K562 (cell line): ENCODE results near the gene MAP2K4. TPM values are rescaled to one million over a fixed set of nuclear protein-coding genes. Genes with fewer than 3 reads are reported as not detected.

Experiments used
- ATAC-seq: fragments of 200-7000 bp; cut with Tn5 transposase; 3 replicates; pipeline ENCODE4 v1.9.1; 2020; ENCODE audit warnings: moderate library complexity
- BruUV-seq: library from RNA; stranded (reverse); fragments of 400-500 nt; replicated peaks from 2 replicates; lab custom pipeline; 2021; lab: Mats Ljungman, UMichigan
- CTCF ChIA-PET: fragments of 300-600 bp; formaldehyde crosslinking; extraction: SDS; loops from one replicate; lab custom pipeline; 2021; ENCODE audit warnings: low intra/inter-chr PET ratio; lab: Yijun Ruan, JAX
- POLR2A ChIA-PET: fragments of 300-600, 350-650 bp; sonication (Branson Sonifier 250); formaldehyde crosslinking; extraction: SDS; loops from one replicate; lab custom pipeline; 2021; ENCODE audit warnings: antibody characterized with exemption, inconsistent platforms; lab: Yijun Ruan, JAX
- DNase-seq, 4 experiments: peaks; one replicate each; pipeline versions ENCODE4 v3.0.0 to v3.0.0-alpha.2; 2011 to 2018; ENCODE audit warnings: low spot score in 3 of 4, mixed read lengths in 3 of 4; ENCODE audit errors: extremely low read depth in 1 of 4
- FAIRE-seq: peaks from 2 replicates; lab custom pipeline; 2011; peaks lifted over from hg19 to GRCh38; lab: Jason Lieb, UNC
- H2AFZ ChIP-seq: 2 replicates; pipeline ENCODE4 v1.6.0; 2011; ENCODE audit warnings: low read depth, low read length, control low read depth, inconsistent platforms
- H3K27ac ChIP-seq: fragments of 200-600 bp; 3 replicates; pipeline ENCODE4 v1.8.0; 2011; ENCODE audit warnings: low read depth, mild to moderate bottlenecking, control low read depth, inconsistent platforms, low read length, moderate library complexity, mixed read lengths; ENCODE audit errors: extremely low read depth
- H3K27me3 ChIP-seq, 2 experiments: fragments of 300-600 bp in 1 of 2; 2 replicates in 1 of 2; 3 replicates in 1 of 2; pipeline versions ENCODE4 v1.6.0 to v1.8.0; 2011; ENCODE audit warnings: inconsistent platforms in 2 of 2, low read length in 2 of 2, mild to moderate bottlenecking in 1 of 2, mixed read lengths in 1 of 2, moderate library complexity in 1 of 2; ENCODE audit not compliant: control insufficient read depth in 2 of 2, insufficient read depth in 2 of 2
- H3K36me3 ChIP-seq: fragments of 300-600 bp; 3 replicates; pipeline ENCODE4 v1.8.0; 2011; ENCODE audit warnings: mild to moderate bottlenecking, low read length, inconsistent platforms; ENCODE audit not compliant: control insufficient read depth, insufficient read depth
- H3K4me1 ChIP-seq, 2 experiments: fragments of 200-600 bp in 1 of 2; replicated peaks in 1 of 2; 2 replicates in 1 of 2; 3 replicates in 1 of 2; pipeline versions ENCODE4 v1.5.1 to v1.8.0; 2011; ENCODE audit warnings: inconsistent platforms in 2 of 2, low read length in 2 of 2, mild to moderate bottlenecking in 1 of 2, mixed read lengths in 1 of 2, moderate library complexity in 1 of 2; ENCODE audit not compliant: control insufficient read depth in 2 of 2, insufficient read depth in 2 of 2
- H3K4me2 ChIP-seq: 2 replicates; pipeline ENCODE4 v1.6.1; 2011; ENCODE audit warnings: low read length, control low read depth, inconsistent platforms, mixed read lengths; ENCODE audit not compliant: insufficient read depth
- H3K4me3 ChIP-seq: fragments of 200-600 bp; sonication (generic), shearing (Covaris generic); 2 replicates; pipeline ENCODE4 v1.5.1; 2016; ENCODE audit warnings: control low read depth, inconsistent platforms
- H3K79me2 ChIP-seq: fragments of 200-600 bp; 3 replicates; pipeline ENCODE4 v1.8.0; 2011; ENCODE audit warnings: low read length, inconsistent platforms; ENCODE audit not compliant: control insufficient read depth, insufficient read depth
- H3K9ac ChIP-seq, 2 experiments: 2 replicates each; pipeline versions ENCODE4 v1.6.0 to v1.6.1; 2011; ENCODE audit warnings: low read depth in 2 of 2, low read length in 2 of 2, control low read depth in 1 of 2, inconsistent platforms in 1 of 2, mild to moderate bottlenecking in 1 of 2, mixed read lengths in 1 of 2; ENCODE audit not compliant: insufficient read depth in 1 of 2
- H3K9me1 ChIP-seq: one replicate; pipeline ENCODE4 v1.6.0; 2011; ENCODE audit warnings: inconsistent platforms, mild to moderate bottlenecking, low read length, moderate library complexity; ENCODE audit not compliant: control insufficient read depth, insufficient read depth
- H3K9me3 ChIP-seq: replicated peaks from 2 replicates; pipeline ENCODE4 v1.5.1; 2011; ENCODE audit warnings: low read depth, low read length, inconsistent platforms; ENCODE audit not compliant: control insufficient read depth, insufficient read depth
- H4K20me1 ChIP-seq: replicated peaks from 2 replicates; pipeline ENCODE4 v1.6.1; 2011; ENCODE audit warnings: low read length, inconsistent platforms, mixed read lengths; ENCODE audit not compliant: control insufficient read depth, insufficient read depth
- BRD9 ChIP-seq: fragments of 450-650 bp; IDR thresholded peaks from 2 replicates; pipeline ENCODE4 v1.6.1; 2018; ENCODE audit warnings: low read depth; ENCODE audit not compliant: partially characterized antibody
- CSDE1 ChIP-seq, 2 experiments: fragments of 450-650 bp; IDR thresholded peaks; 2 replicates each; pipeline ENCODE4 v1.6.1; 2016; ENCODE audit warnings: mild to moderate bottlenecking in 1 of 2
- DMBX1 ChIP-seq: fragments of 250-450 bp; sonication (Bioruptor Pico); IDR thresholded peaks from 2 replicates; pipeline ENCODE4 v1.8.0; 2022; ENCODE audit warnings: inconsistent platforms, mild to moderate bottlenecking, moderate library complexity, borderline replicate concordance
- ELK3 ChIP-seq: fragments of 450-650 bp; formaldehyde crosslinking; IDR thresholded peaks from 2 replicates; pipeline ENCODE4 v1.4.0; 2020; ENCODE audit warnings: mild to moderate bottlenecking
- ESRRA ChIP-seq: fragments of 450-650 bp; IDR thresholded peaks from 2 replicates; pipeline ENCODE4 v1.6.1; 2014; ENCODE audit warnings: low read depth, mild to moderate bottlenecking, moderate library complexity, borderline replicate concordance
- MIER1 ChIP-seq: fragments of 450-650 bp; IDR thresholded peaks from 2 replicates; pipeline ENCODE4 v1.6.1; 2016; ENCODE audit warnings: antibody characterized with exemption, mild to moderate bottlenecking, low read depth
- PTTG1 ChIP-seq: fragments of 450-650 bp; IDR thresholded peaks from 2 replicates; pipeline ENCODE4 v1.6.1; 2016; ENCODE audit warnings: low read depth, mild to moderate bottlenecking, missing genetic modification characterization, missing compliant biosample characterization
- RAD21 ChIP-seq, 2 experiments: fragments of 250-450 bp in 1 of 2; fragments of 450-650 bp in 1 of 2; sonication (Bioruptor Pico) in 1 of 2; formaldehyde crosslinking in 1 of 2; IDR thresholded peaks in 1 of 2; conservative IDR thresholded peaks in 1 of 2; 2 replicates each; pipeline versions ENCODE4 v1.4.0 to v1.8.0; 2020 to 2022; ENCODE audit warnings: mild to moderate bottlenecking in 2 of 2, moderate library complexity in 1 of 2
- SMC3 ChIP-seq: conservative IDR thresholded peaks from 2 replicates; pipeline ENCODE4 v1.6.1; 2011; ENCODE audit warnings: low read depth, low read length, improper control_type of control experiment; ENCODE audit not compliant: insufficient read depth
- ZC3H11A ChIP-seq: IDR thresholded peaks from 2 replicates; pipeline ENCODE4 v1.6.1; 2012; ENCODE audit warnings: low read depth, low read length, improper control_type of control experiment
- ZNF384 ChIP-seq: IDR thresholded peaks from 2 replicates; pipeline ENCODE4 v1.6.1; 2012; ENCODE audit warnings: low read depth, low read length, improper control_type of control experiment
- ZNF778 ChIP-seq: fragments of 450-650 bp; formaldehyde crosslinking; IDR thresholded peaks from 2 replicates; pipeline ENCODE4 v1.4.0; 2020; ENCODE audit warnings: mild to moderate bottlenecking, moderate library complexity
- WGBS: fragments of 100-300 bp; shearing (Covaris generic); methylation state at CpG from one replicate; pipeline ENCODE4 v1.1.6; 2016; ENCODE audit warnings: low coverage, mixed read lengths; ENCODE audit not compliant: insufficient coverage; ENCODE audit errors: missing lambda C conversion rate; 5-methylcytosine and 5-hydroxymethylcytosine counted together
- in situ Hi-C: fragments of 300-500 bp; cut with MboI; formaldehyde crosslinking; loops from 4 replicates; pipeline ENCODE4 v1.15.0; 2018; ENCODE audit warnings: inconsistent platforms, mixed read lengths
- intact Hi-C: fragments of 100-400 bp; cut with micrococcal nuclease; formaldehyde crosslinking; loops from 2 replicates; pipeline ENCODE4 v1.14.2; 2022
- polyA plus RNA-seq, 8 experiments: library from polyadenylated mRNA; depleted of rRNA in 4 of 8; stranded (reverse) in 5 of 8; unstranded in 3 of 8; fragments of >200 nt; fragmentation: Nextera tagmentation in 2 of 8; fragmentation: Illumina TruSeq in 1 of 8; extraction: Ambion mirVana in 2 of 8; extraction: Trizol in 1 of 8; gene quantifications; 2 replicates each; pipeline versions ENCODE4 v1.2.1 to v1.2.3, GENCODE V29; 2011 to 2014; ENCODE audit warnings: inconsistent platforms in 1 of 8, missing spikeins in 1 of 8
- total RNA-seq, 7 experiments: library from RNA; depleted of rRNA in 6 of 7; stranded (reverse); fragments of >200 nt in 6 of 7; fragmentation: Illumina TruSeq in 2 of 7; extraction: Trizol in 2 of 7; gene quantifications; 2 replicates each; pipeline versions ENCODE4 v1.2.1 to v1.2.3, GENCODE V29; 2011 to 2021; ENCODE audit warnings: low replicate concordance in 1 of 7
- TF ChIP-seq, protein P1 (sequence below), 2 experiments: fragments of 450-650 bp; formaldehyde crosslinking in 1 of 2; IDR thresholded peaks; 2 replicates each; pipeline versions ENCODE4 v1.4.0 to v1.6.1; 2014 to 2020; ENCODE audit warnings: mild to moderate bottlenecking in 2 of 2, borderline replicate concordance in 1 of 2, low read depth in 1 of 2

The MAP2K4 gene
- total and polyA plus RNA-seq, 9 of the 15 experiments (the other 6 are each of a cell fraction or from before 2014, with no cell fraction given) = 3.0 to 15.9 (median 10.8) TPM

- BruUV-seq = no TSS peak
- peak; percentile 49 for ATAC-seq
- Histone ChIP-seq H2AFZ (no peak overlapping the region), H3K36me3 (no peaks in the 10 kb centered on the region; the same call in 2 of the 3 replicates), H4K20me1 (no peaks in the 10 kb centered on the region), H3K4me2 (no peak overlapping the region), H3K4me3 (no peak overlapping the region), H3K79me2 (no peaks in the 10 kb centered on the region), H3K9ac (no peak overlapping the region), H3K9me1 (no peaks in the 10 kb centered on the region), H3K27ac (no peak overlapping the region), H3K9me3 (no peaks in the 10 kb centered on the region), H3K27me3 (no peaks in the 10 kb centered on the region), H3K4me1 (no peaks in the 10 kb centered on the region)
- peak; percentile 9 to 41 (median 13) for DNase-seq
- FAIRE-seq = peak; percentile 77
- in situ Hi-C loops (loop anchor here (25.0 kb wide), 1 partner anchor 1100 kb away; no protein-coding TSS in a partner anchor), intact Hi-C loops (loop anchor here (1.0 to 10.0 kb wide), 2 partner anchors 92 to 1111 kb away; no protein-coding TSS in a partner anchor)
- POLR2A ChIA-PET = interaction anchor here (1.0 kb wide), 1 partner anchor 10 kb away, joined by 3 read pairs; the partner anchor contains the start of gene ZNF18
- CTCF ChIA-PET = interaction anchor here (0.6 to 2.5 kb wide), 4 partner anchors 1111 to 1374 kb away, joined by 3 to 13 read pairs (median 3); no protein-coding TSS in a partner anchor
- 16% methylated on average over 5 of the region's 5 CpGs for WGBS
- TF ChIP-seq SMC3 = 0 out of 2 replicates have a peak, but pooled peaks have one; percentile 18
- no peak for TF ChIP-seq ELK3 (CRISPR knock-in tag)
- no peak for TF ChIP-seq MIER1
- TF ChIP-seq PTTG1 = no peak
- no peak for TF ChIP-seq ESRRA
- TF ChIP-seq, protein P1, sequence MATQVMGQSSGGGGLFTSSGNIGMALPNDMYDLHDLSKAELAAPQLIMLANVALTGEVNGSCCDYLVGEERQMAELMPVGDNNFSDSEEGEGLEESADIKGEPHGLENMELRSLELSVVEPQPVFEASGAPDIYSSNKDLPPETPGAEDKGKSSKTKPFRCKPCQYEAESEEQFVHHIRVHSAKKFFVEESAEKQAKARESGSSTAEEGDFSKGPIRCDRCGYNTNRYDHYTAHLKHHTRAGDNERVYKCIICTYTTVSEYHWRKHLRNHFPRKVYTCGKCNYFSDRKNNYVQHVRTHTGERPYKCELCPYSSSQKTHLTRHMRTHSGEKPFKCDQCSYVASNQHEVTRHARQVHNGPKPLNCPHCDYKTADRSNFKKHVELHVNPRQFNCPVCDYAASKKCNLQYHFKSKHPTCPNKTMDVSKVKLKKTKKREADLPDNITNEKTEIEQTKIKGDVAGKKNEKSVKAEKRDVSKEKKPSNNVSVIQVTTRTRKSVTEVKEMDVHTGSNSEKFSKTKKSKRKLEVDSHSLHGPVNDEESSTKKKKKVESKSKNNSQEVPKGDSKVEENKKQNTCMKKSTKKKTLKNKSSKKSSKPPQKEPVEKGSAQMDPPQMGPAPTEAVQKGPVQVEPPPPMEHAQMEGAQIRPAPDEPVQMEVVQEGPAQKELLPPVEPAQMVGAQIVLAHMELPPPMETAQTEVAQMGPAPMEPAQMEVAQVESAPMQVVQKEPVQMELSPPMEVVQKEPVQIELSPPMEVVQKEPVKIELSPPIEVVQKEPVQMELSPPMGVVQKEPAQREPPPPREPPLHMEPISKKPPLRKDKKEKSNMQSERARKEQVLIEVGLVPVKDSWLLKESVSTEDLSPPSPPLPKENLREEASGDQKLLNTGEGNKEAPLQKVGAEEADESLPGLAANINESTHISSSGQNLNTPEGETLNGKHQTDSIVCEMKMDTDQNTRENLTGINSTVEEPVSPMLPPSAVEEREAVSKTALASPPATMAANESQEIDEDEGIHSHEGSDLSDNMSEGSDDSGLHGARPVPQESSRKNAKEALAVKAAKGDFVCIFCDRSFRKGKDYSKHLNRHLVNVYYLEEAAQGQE (IDR thresholded peaks at IDR 0.05; ENCODE audit: borderline replicate concordance) = peak; percentile 39; the same call in 1 of the 2 replicates
- TF ChIP-seq, protein P1 (CRISPR knock-in tag; IDR thresholded peaks at IDR 0.05; ENCODE audit: low read depth) = no peak
- no peak for TF ChIP-seq BRD9
- no peak for TF ChIP-seq ZNF384
- no peak for TF ChIP-seq ZNF778 (CRISPR knock-in tag)
- TF ChIP-seq ZC3H11A = no peak
- TF ChIP-seq CSDE1 (IDR thresholded peaks at IDR 0.05) = no peak
- TF ChIP-seq RAD21 (CRISPR knock-in tag; conservative IDR thresholded peaks at IDR 0.05 in 1 of 2, IDR thresholded peaks at IDR 0.05 in 1 of 2) = peak in 1 of 2 experiments; percentile 64; a peak in 3 of 4 replicates
- no peak for TF ChIP-seq DMBX1 (CRISPR knock-in tag)
These were observed 33.7 kb upstream of the MAP2K4 start for GRCh38 chr17:11986942-11987329.
